IMR-90 (cell line): Measurements from ENCODE around the gene STRA8. TPM values are rescaled to one million over a fixed set of nuclear protein-coding genes. Genes with fewer than 3 reads are reported as not detected.

Experiments used
- ATAC-seq: fragments of 200-7000 bp; cut with Tn5 transposase; 2 replicates; pipeline ENCODE4 v1.9.1; 2020; ENCODE audit warnings: low read depth, mild to moderate bottlenecking, moderate library complexity
- BruUV-seq: library from RNA; stranded (reverse); fragments of 400-500 nt; replicated peaks from 2 replicates; lab custom pipeline; 2021; lab: Mats Ljungman, UMichigan
- CTCF ChIA-PET: fragments of 300-600 bp; formaldehyde crosslinking; extraction: SDS; loops from one replicate; lab custom pipeline; 2021; ENCODE audit warnings: antibody characterized with exemption; lab: Yijun Ruan, JAX
- POLR2A ChIA-PET: fragments of 300-600 bp; sonication (Branson Sonifier 250); formaldehyde crosslinking; loops from one replicate; lab custom pipeline; 2022; ENCODE audit warnings: antibody characterized with exemption; ENCODE audit not compliant: unreplicated experiment; lab: Charles Lee
- DNase-seq: peaks from one replicate; pipeline ENCODE4 v3.0.0; 2013
- H2AFZ ChIP-seq: replicated peaks from 2 replicates; pipeline ENCODE3; 2013; ENCODE audit warnings: low read length, mild to moderate bottlenecking; ENCODE audit not compliant: poor library complexity
- H2AK5ac ChIP-seq: 2 replicates; pipeline ENCODE4 v1.6.1; 2013; ENCODE audit warnings: low read depth, low read length, inconsistent platforms
- H2AK9ac ChIP-seq: replicated peaks from 2 replicates; pipeline ENCODE3; 2013; ENCODE audit warnings: mild to moderate bottlenecking, low read depth, low read length, moderate library complexity; ENCODE audit not compliant: poor library complexity
- H2BK120ac ChIP-seq: 2 replicates; pipeline ENCODE4 v1.6.1; 2013; ENCODE audit warnings: low read depth, low read length, inconsistent platforms
- H2BK15ac ChIP-seq: 3 replicates; pipeline ENCODE4 v1.6.1; 2013; ENCODE audit warnings: low read depth, low read length, inconsistent platforms
- H2BK20ac ChIP-seq: 2 replicates; pipeline ENCODE4 v1.6.1; 2013; ENCODE audit warnings: low read depth, mild to moderate bottlenecking, inconsistent platforms, low read length, moderate library complexity
- H2BK5ac ChIP-seq: 2 replicates; pipeline ENCODE4 v1.6.1; 2013; ENCODE audit warnings: mild to moderate bottlenecking, low read depth, low read length, inconsistent platforms; ENCODE audit not compliant: poor library complexity, severe bottlenecking
- H3K14ac ChIP-seq: replicated peaks from 2 replicates; pipeline ENCODE4 v1.6.1; 2013; ENCODE audit warnings: low read depth, low read length, inconsistent platforms
- H3K18ac ChIP-seq: 2 replicates; pipeline ENCODE4 v1.6.1; 2013; ENCODE audit warnings: low read depth, low read length, control low read depth
- H3K23ac ChIP-seq: 2 replicates; pipeline ENCODE4 v1.6.1; 2013; ENCODE audit warnings: low read depth, low read length, inconsistent platforms
- H3K27ac ChIP-seq: 2 replicates; pipeline ENCODE4 v1.5.1; 2013; ENCODE audit warnings: mild to moderate bottlenecking, control low read depth, low read length; ENCODE audit not compliant: insufficient read depth
- H3K27me3 ChIP-seq: 2 replicates; pipeline ENCODE4 v1.6.1; 2013; ENCODE audit warnings: low read length; ENCODE audit not compliant: control insufficient read depth, insufficient read depth
- H3K36me3 ChIP-seq: 2 replicates; pipeline ENCODE4 v1.6.1; 2013; ENCODE audit warnings: low read length, mixed read lengths; ENCODE audit not compliant: control insufficient read depth, insufficient read depth
- H3K4ac ChIP-seq: 2 replicates; pipeline ENCODE4 v1.6.1; 2013; ENCODE audit warnings: low read depth, low read length, inconsistent platforms
- H3K4me1 ChIP-seq: 2 replicates; pipeline ENCODE4 v1.6.1; 2013; ENCODE audit warnings: low read length, mixed read lengths; ENCODE audit not compliant: control insufficient read depth, insufficient read depth
- H3K4me2 ChIP-seq: 2 replicates; pipeline ENCODE4 v1.6.1; 2013; ENCODE audit warnings: low read depth, mild to moderate bottlenecking, control low read depth, low read length, moderate library complexity
- H3K4me3 ChIP-seq: 2 replicates; pipeline ENCODE4 v1.5.1; 2013; ENCODE audit warnings: low read depth, mild to moderate bottlenecking, control low read depth, low read length, moderate library complexity; ENCODE audit not compliant: insufficient read depth
- H3K56ac ChIP-seq: 2 replicates; pipeline ENCODE4 v1.6.1; 2013; ENCODE audit warnings: low read length, inconsistent platforms; ENCODE audit not compliant: insufficient read depth; ENCODE audit errors: extremely low read depth
- H3K79me1 ChIP-seq, 2 experiments: 2 replicates each; pipeline ENCODE4 v1.6.1; 2013; ENCODE audit warnings: low read length in 2 of 2, inconsistent platforms in 1 of 2, low read depth in 1 of 2
- H3K9ac ChIP-seq: 2 replicates; pipeline ENCODE4 v1.6.1; 2013; ENCODE audit warnings: low read depth, low read length, control low read depth
- H3K9me1 ChIP-seq: 2 replicates; pipeline ENCODE4 v1.6.1; 2013; ENCODE audit warnings: low read length, inconsistent platforms; ENCODE audit not compliant: insufficient read depth
- H3K9me3 ChIP-seq: 2 replicates; pipeline ENCODE4 v1.6.1; 2013; ENCODE audit warnings: low read length; ENCODE audit not compliant: control insufficient read depth, insufficient read depth
- H4K20me1 ChIP-seq: 2 replicates; pipeline ENCODE4 v1.6.1; 2013; ENCODE audit warnings: low read length, inconsistent platforms; ENCODE audit not compliant: insufficient read depth
- H4K5ac ChIP-seq: 2 replicates; pipeline ENCODE4 v1.6.1; 2013; ENCODE audit warnings: mild to moderate bottlenecking, low read depth, low read length, control low read depth
- H4K8ac ChIP-seq, 2 experiments: 2 replicates each; pipeline ENCODE4 v1.6.1; 2013; ENCODE audit warnings: low read depth in 2 of 2, low read length in 2 of 2, control low read depth in 1 of 2, inconsistent platforms in 1 of 2
- H4K91ac ChIP-seq: 2 replicates; pipeline ENCODE4 v1.6.1; 2013; ENCODE audit warnings: low read depth, low read length, inconsistent platforms; ENCODE audit not compliant: insufficient read depth
- BHLHE40 ChIP-seq: fragments of 150-350 bp; IDR thresholded peaks from 2 replicates; pipeline ENCODE4 v1.6.1; 2016; ENCODE audit warnings: mild to moderate bottlenecking, low read depth, low read length
- CTCF ChIP-seq: conservative IDR thresholded peaks from 2 replicates; pipeline ENCODE4 v1.5.1; 2012; ENCODE audit warnings: mild to moderate bottlenecking, low read depth, low read length, improper control_type of control experiment
- MAFK ChIP-seq: IDR thresholded peaks from 2 replicates; pipeline ENCODE4 v1.6.1; 2012; ENCODE audit warnings: low read depth, low read length, improper control_type of control experiment
- MAZ ChIP-seq: IDR thresholded peaks from 2 replicates; pipeline ENCODE4 v1.6.1; 2012; ENCODE audit warnings: low read depth, mild to moderate bottlenecking, low read length, improper control_type of control experiment, moderate library complexity, borderline replicate concordance
- MXI1 ChIP-seq: IDR thresholded peaks from 2 replicates; pipeline ENCODE4 v1.6.1; 2012; ENCODE audit warnings: low read depth, mild to moderate bottlenecking, low read length, moderate library complexity, borderline replicate concordance
- POLR2A ChIP-seq: IDR thresholded peaks from 2 replicates; pipeline ENCODE4 v1.6.1; 2012; ENCODE audit warnings: mild to moderate bottlenecking, low read depth, low read length
- RFX5 ChIP-seq: IDR thresholded peaks from 2 replicates; pipeline ENCODE4 v1.8.0; 2012; ENCODE audit warnings: low read depth, mild to moderate bottlenecking, low read length, moderate library complexity
- WGBS, 2 experiments: methylation state at CpG; one replicate each; pipeline versions ENCODE4 v1.1.5 to v1.1.7; 2013; ENCODE audit warnings: missing lambda C conversion rate in 2 of 2; ENCODE audit not compliant: insufficient read length in 1 of 2; ENCODE audit errors: extremely low coverage in 2 of 2; 5-methylcytosine and 5-hydroxymethylcytosine counted together
- dilution Hi-C: fragments of 300-500 bp; cut with HindIII; formaldehyde crosslinking; loops from one replicate; pipeline ENCODE4 v1.14.3; 2018; ENCODE audit warnings: low sequenced_read_pairs; ENCODE audit not compliant: unreplicated experiment
- in situ Hi-C: fragments of 300-500 bp; cut with MboI; formaldehyde crosslinking; loops from 3 replicates; pipeline ENCODE4 v1.14.3; 2019; ENCODE audit warnings: low sequenced_read_pairs, inconsistent platforms, mixed read lengths
- intact Hi-C: fragments of 100-400 bp; cut with micrococcal nuclease; formaldehyde crosslinking; loops from 2 replicates; pipeline ENCODE4 v1.10.0; 2022
- polyA plus RNA-seq, 3 experiments: library from polyadenylated mRNA; depleted of rRNA; stranded (reverse); fragments of >200 nt; gene quantifications; 2 replicates each; pipeline ENCODE4 v1.2.3, GENCODE V29; 2012; ENCODE audit warnings: low replicate concordance in 1 of 3
- total RNA-seq: library from RNA; depleted of rRNA; stranded (reverse); fragments of >200 nt; gene quantifications from 2 replicates; pipeline ENCODE4 v1.2.3, GENCODE V29; 2012

The STRA8 gene
- total and polyA plus RNA-seq, 2 of the 4 experiments (the other 2 are of a cell fraction), result not detected

DNA sequence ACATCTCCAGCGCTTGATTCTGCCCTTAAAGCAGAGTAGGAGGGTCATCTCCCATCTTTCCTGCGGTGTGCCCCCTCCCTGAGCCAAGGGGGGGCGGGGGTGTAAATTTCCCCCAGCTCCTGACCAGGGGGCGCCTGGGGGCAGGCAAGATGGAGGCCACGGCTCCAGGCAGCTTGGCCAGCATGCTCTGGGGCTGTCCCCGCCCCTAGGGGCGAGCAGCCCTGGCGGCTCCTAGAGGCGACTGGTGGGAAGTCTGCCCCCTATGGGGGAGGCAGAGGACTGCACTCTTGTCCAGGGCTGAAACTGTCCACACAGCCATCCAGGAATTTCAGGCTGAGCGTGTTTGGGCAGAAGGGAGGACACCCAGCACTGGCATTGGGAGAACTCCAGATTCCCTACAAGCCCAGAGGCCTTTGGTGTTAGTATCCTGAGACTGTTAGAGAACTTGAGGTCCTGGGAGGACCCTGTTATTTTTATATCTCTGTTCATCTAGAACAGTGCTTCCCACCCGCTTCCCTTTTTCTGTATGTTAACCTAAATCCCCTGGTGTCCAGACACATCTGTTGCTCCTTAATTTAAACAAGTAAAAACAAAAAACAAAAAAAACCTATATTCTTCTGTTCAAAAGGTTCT lies 4.6 kb downstream of the STRA8 start:
- Histone ChIP-seq H3K79me1 (no peaks in the 10 kb centered on the region), H4K5ac (no peak overlapping the region), H2BK120ac (no peak overlapping the region), H3K4me3 (no peak overlapping the region), H3K23ac (no peak overlapping the region), H4K8ac (no peak overlapping the region), H3K14ac (no peak overlapping the region), H3K27ac (no peak overlapping the region), H2AK9ac (no peak overlapping the region), H3K18ac (no peak overlapping the region), H3K4me2 (no peak overlapping the region), H3K4me1 (no peaks in the 10 kb centered on the region), H4K91ac (no peak overlapping the region), H2BK15ac (no peak overlapping the region), H3K9me1 (no peaks in the 10 kb centered on the region), H4K20me1 (no peaks in the 10 kb centered on the region), H3K9ac (no peak overlapping the region), H2BK20ac (no peak overlapping the region), H2BK5ac (no peak overlapping the region), H3K56ac (no peak overlapping the region), H3K4ac (no peak overlapping the region), H2AK5ac (no peak overlapping the region), H2AFZ (no peak overlapping the region), H3K36me3 (no peaks in the 10 kb centered on the region), H3K9me3 (no peaks in the 10 kb centered on the region), H3K27me3 (peaks cover 30% of the 10 kb centered on the region)
- ChIA-PET POLR2A (no interaction called here), CTCF (interaction anchor here (0.8 kb wide), 1 partner anchor 12 kb away, joined by 3 read pairs; no protein-coding TSS in a partner anchor)
- no peak for ATAC-seq
- no TSS peak for BruUV-seq
- intact Hi-C loops (no loop called here), in situ Hi-C loops (no loop called here), dilution Hi-C loops (no loop called here)
- 87% methylated on average over 6 of the region's 11 CpGs; no CpG with 5 or more reads in 1 of the 2 experiments for WGBS, 2 experiments
- no peak for TF ChIP-seq MAFK
- TF ChIP-seq CTCF, result peak; percentile 21; the same call in 1 of the 2 replicates
- no peak for TF ChIP-seq MXI1
- TF ChIP-seq BHLHE40, result no peak
- TF ChIP-seq RFX5, result no peak
- no peak for TF ChIP-seq MAZ
- TF ChIP-seq POLR2A, result no peak
- DNase-seq, result no peak
